Right lobe of liver (tissue), 6 donors: ENCODE measurements around the gene C1R. TPM values are rescaled to one million over a fixed set of nuclear protein-coding genes. Genes with fewer than 3 reads are reported as not detected.
"Not testable (repeated sequence)": the region's sequence is repeated elsewhere in the genome, so short reads cannot be mapped to it uniquely, and the experiment has no call there.

Source experiments
- ATAC-seq, 4 donors: fragments of 200-7000 bp; cut with Tn5 transposase; one replicate each; pipeline ENCODE4 v1.9.1; 2020; ENCODE audit warnings: mild to moderate bottlenecking in 4 of 4, moderate library complexity in 4 of 4
- DNase-seq, 3 donors: peaks; one replicate each; pipeline ENCODE4 v3.0.0-alpha.2; 2020
- H3K27ac ChIP-seq, 3 donors: fragments of 200-600 bp; one replicate each; pipeline ENCODE4 v1.8.0; 2022
- H3K27me3 ChIP-seq, 2 donors: fragments of 200-600 bp; one replicate each; pipeline ENCODE4 v1.8.0; 2022
- H3K36me3 ChIP-seq, 4 donors: fragments of 200-600 bp; sonication (generic) in 1 of 4; one replicate each; pipeline versions ENCODE4 v1.5.1 to v1.8.0; 2017 to 2022; ENCODE audit warnings: control low read depth in 1 of 4
- H3K4me1 ChIP-seq, 4 donors: fragments of 200-600 bp; sonication (generic) in 1 of 4; one replicate each; pipeline versions ENCODE4 v1.5.1 to v1.8.0; 2017 to 2022; ENCODE audit warnings: control low read depth in 1 of 4
- H3K4me3 ChIP-seq, 3 donors: fragments of 200-600 bp; one replicate each; pipeline ENCODE4 v1.8.0; 2022
- H3K9me3 ChIP-seq, 4 donors: fragments of 200-600 bp; sonication (generic) in 1 of 4; one replicate each; pipeline versions ENCODE4 v1.5.1 to v1.8.0; 2017 to 2022; ENCODE audit warnings: control low read depth in 1 of 4
- POLR2A ChIP-seq: fragments of 450-650 bp; IDR thresholded peaks from one replicate; pipeline ENCODE4 v1.6.1; 2017; ENCODE audit warnings: antibody characterized with exemption, mild to moderate bottlenecking
- WGBS: methylation state at CpG from one replicate; pipeline ENCODE4 v1.1.6; 2018; ENCODE audit warnings: low coverage, low lambda C conversion rate; ENCODE audit not compliant: insufficient coverage; ENCODE audit errors: missing lambda C conversion rate; 5-methylcytosine and 5-hydroxymethylcytosine counted together
- intact Hi-C, 2 donors: fragments of 100-400 bp; cut with DNase I; formaldehyde crosslinking; loops; one replicate each; pipeline versions ENCODE4 v1.11.2 to v1.14.1; 2022
- total RNA-seq, 6 experiments: library from RNA; depleted of rRNA in 2 of 6; stranded (reverse); fragments of >200 nt in 2 of 6; fragmentation: NEBNext Ultra II Directional in 3 of 6; extraction: Animal tissue kit (Norgen Biotek cat#: 25700) in 3 of 6; gene quantifications; one replicate each; pipeline versions ENCODE4 v1.1.0 to v1.2.4, GENCODE V29; 2016 to 2023
- TF ChIP-seq, protein P1 (sequence below), 4 donors: fragments of 200-600 bp in 3 of 4; fragments of 450-650 bp in 1 of 4; IDR thresholded peaks; one replicate each; pipeline versions ENCODE4 v1.5.1 to v1.8.0; 2016 to 2022; ENCODE audit warnings: antibody characterized with exemption in 4 of 4, mild to moderate bottlenecking in 2 of 4
- donor health status: DM: no; HTN: yes; CAD: no.
- donor health status: DM: no; HTN: no; CAD: no.
- donor health status: DM: no; HTN: no; CAD: no.
- donor health status: DM: no; HTN: yes; CAD: no.
- donor health status: DM: no; HTN: yes; CAD: no.

Gene C1R
- total RNA-seq, 6 experiments from 2014 or later = 1,157 to 2,557 (median 1,950) TPM

DNA sequence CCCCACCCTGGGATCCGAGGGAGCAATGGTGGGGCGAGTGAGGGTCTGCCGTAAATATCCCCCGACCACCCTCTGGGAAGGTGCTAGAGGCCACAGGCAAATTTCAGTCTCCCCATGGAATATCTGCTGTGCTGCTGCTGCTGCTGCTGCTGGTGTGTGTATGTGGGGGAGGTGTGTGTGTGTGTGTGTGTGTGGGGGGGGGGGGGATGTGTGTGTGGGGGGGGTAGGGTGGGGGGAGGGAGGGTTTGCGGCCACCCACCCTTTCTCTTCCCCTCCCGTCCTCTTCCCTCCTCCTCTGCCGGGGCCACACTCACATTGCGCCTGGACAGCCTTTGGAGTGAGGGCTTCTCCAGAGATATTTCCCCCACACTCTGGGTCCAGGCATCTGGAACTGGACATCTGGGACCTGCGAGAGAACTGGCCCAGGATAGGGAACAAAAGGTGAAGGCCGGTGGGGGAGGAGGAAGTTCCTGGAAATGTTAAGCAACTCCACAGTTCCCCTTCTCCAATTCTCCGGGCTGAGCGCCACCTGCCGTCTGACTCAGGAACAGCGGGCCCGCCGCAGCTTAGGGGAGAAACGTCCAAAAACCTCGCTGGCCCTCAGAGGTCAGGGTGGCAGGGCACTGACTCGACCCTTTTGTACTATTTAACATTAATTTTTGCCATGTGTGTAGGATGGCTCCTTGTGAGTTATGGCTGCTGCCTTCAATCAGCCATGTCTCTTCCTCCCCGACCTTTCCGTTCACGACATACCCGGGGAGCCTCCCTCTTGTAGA lies 16.7 kb upstream of the C1R start, which contains the start of gene C1RL:
C1RL (minus strand) TSS at position 419 of the 776 bp plus-strand sequence; CDS start at position 385, 34 bp downstream.
- intact Hi-C loops = no loop called here
- Histone ChIP-seq H3K27ac (peak within 1 kb of the TSS; percentile 88 to 91 (median 89)), H3K4me1 (peaks cover 0 to 53% (median 26%) of the 10 kb centered on the region in 4 donors), H3K36me3 (peaks cover 0 to 14% (median 0%) of the 10 kb centered on the region in 4 donors), H3K27me3 (no peaks in the 10 kb centered on the region), H3K9me3 (no peaks in the 10 kb centered on the region), H3K4me3 (peak within 1 kb of the TSS; percentile 69 to 89 (median 74))
- ATAC-seq (peak; percentile 74 to 83 (median 78)), DNase-seq (peak; percentile 87 to 95 (median 93))
- 2% methylated on average over 21 of the region's 23 CpGs for WGBS
- TF ChIP-seq POLR2A = peak; percentile 17
- TF ChIP-seq, protein P1, sequence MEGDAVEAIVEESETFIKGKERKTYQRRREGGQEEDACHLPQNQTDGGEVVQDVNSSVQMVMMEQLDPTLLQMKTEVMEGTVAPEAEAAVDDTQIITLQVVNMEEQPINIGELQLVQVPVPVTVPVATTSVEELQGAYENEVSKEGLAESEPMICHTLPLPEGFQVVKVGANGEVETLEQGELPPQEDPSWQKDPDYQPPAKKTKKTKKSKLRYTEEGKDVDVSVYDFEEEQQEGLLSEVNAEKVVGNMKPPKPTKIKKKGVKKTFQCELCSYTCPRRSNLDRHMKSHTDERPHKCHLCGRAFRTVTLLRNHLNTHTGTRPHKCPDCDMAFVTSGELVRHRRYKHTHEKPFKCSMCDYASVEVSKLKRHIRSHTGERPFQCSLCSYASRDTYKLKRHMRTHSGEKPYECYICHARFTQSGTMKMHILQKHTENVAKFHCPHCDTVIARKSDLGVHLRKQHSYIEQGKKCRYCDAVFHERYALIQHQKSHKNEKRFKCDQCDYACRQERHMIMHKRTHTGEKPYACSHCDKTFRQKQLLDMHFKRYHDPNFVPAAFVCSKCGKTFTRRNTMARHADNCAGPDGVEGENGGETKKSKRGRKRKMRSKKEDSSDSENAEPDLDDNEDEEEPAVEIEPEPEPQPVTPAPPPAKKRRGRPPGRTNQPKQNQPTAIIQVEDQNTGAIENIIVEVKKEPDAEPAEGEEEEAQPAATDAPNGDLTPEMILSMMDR (IDR thresholded peaks at IDR 0.05) = peak; percentile 98 to 99 (median 98)

DNA sequence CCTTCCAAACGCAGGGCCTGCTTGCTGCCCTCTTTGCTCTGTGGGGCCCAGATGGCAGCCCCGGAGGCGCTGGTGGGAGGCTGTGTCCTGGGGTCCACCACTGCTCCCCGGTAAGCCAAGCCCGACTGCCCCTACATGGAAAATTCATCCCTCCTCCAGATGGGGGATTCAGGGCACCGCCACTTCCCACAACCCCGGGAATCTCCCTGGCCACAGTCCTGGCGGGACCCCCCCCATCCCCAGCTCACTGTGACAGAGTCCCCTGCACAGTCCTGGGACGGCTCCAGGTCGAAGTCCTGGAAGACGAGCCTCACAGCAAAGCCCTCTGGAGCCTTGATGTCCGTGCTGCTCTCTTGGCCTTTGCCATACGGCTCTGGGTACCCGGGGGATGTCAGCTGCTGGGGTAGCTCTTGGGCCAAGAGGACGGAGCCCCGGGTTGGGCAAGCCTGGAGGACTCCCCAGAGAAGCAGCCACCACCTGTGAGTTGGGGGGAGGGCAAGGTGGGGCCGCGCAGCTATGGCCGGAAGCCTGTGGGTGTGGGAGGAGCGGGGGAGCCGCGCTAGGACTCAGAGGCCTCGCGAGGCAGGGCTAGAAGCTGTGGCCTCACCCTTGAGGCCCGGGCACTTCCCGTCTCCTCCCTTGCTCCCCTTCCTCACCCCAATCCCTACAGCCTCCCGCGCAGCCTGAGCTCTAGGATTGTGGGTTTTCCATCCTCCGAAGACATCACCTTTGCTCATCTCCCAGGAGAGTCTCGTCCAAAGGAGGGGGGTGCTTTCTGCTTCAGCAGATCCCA lies 16.0 kb upstream of the C1R start:
- Histone ChIP-seq H3K36me3 (peaks cover 0 to 21% (median 0%) of the 10 kb centered on the region in 4 donors), H3K27me3 (no peaks in the 10 kb centered on the region), H3K4me3 (peak overlapping the region; percentile 69 to 89 (median 74)), H3K4me1 (peaks cover 0 to 51% (median 25%) of the 10 kb centered on the region in 4 donors), H3K9me3 (no peaks in the 10 kb centered on the region), H3K27ac (peak overlapping the region; percentile 88 to 91 (median 89))
- ATAC-seq (peak; percentile 75 to 84 (median 82)), DNase-seq (peak; percentile 84 to 90 (median 84))
- 4% methylated on average over 12 of the region's 30 CpGs for WGBS
- TF ChIP-seq, protein P1 (IDR thresholded peaks at IDR 0.05) = no peak
- TF ChIP-seq POLR2A = peak; percentile 80
- intact Hi-C loops = no loop called here

DNA sequence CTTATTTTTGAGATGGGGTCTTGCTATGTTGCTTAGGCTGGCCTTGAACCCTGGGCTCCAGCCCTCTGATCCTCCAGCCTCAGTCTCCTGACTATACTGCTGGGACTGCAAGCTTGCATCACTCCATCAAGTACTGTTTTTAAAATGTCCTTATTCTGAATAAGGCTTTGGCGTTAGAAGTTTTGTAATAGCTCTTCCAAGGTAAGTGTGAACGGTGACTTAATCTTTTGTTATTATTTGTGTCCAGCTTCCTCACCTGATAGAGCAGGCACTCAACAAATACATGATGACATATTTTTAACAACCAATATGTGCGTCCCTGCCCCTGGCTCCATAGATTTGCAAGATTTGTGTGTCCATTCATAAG lies 15.4 kb upstream of the C1R start:
- Histone ChIP-seq H3K27ac (peak overlapping the region; percentile 88 to 91 (median 89)), H3K36me3 (peaks cover 0 to 25% (median 0%) of the 10 kb centered on the region in 4 donors), H3K27me3 (no peaks in the 10 kb centered on the region), H3K9me3 (no peaks in the 10 kb centered on the region), H3K4me3 (peak overlapping the region; percentile 69 to 89 (median 74)), H3K4me1 (peaks cover 0 to 48% (median 22%) of the 10 kb centered on the region in 4 donors)
- WGBS = 13% methylated on average over 3 of the region's 3 CpGs
- TF ChIP-seq POLR2A = no peak
- TF ChIP-seq, protein P1 (IDR thresholded peaks at IDR 0.05) = no peak
- ATAC-seq = peak in 3 of 4 donors; percentile 0 to 37 (median 1)
- intact Hi-C loops = no loop called here
- DNase-seq = no peak

DNA sequence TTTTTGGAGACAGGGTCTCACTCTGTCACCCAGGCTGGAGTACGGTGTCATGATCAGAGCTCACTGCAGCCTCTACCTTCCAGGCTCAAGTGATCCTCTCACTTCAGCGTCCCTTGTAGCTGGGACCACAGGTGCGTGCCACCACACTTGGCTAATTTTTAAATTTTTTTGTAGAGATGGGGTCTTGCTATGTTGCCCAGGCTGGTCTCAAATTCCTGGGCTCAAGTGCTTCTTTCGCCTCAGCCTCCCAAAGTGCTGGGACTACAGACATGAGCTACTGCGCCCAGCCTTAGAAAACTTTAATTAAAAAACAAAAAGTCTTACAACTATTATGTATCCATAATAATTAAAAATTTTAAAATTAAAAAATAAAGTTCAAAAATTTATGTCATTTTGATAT lies 14.9 kb upstream of the C1R start:
- peak overlapping the region; percentile 69 to 89 (median 74) for H3K4me3 ChIP-seq
- H3K27me3 ChIP-seq, DNase-seq, intact Hi-C loops, ATAC-seq, H3K9me3 ChIP-seq: not testable (repeated sequence)
- 100% methylated on average over 3 of the region's 5 CpGs for WGBS
- peaks cover 0 to 25% (median 0%) of the 10 kb centered on the region in 4 donors for H3K36me3 ChIP-seq
- peak overlapping the region in 2 of 3 donors; percentile 88 to 89 for H3K27ac ChIP-seq
- H3K4me1 ChIP-seq = peaks cover 0 to 44% (median 19%) of the 10 kb centered on the region in 4 donors
